ENCODE measurements around the gene TLK2.

TLK2 gene

DNA sequence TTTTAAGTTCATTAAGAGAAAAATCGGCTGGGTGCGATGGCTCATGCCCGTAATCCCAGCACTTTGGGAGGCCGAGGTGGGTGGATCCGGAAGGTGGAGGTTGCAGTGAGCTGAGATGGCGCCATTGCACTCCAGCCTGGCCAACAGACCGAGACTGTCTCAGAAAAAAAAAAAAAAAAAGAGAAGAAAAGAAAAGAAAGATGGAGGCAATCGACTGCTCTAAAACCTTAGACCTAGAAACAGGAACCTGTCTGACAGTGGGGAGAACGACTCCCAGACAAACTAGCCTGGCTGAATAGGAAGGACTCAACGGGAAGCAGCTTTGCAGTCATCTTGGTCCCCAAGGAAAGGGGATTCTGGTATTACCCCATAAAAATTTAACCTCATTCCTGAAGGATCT is 162.5 kb downstream of the TLK2 start:
- no peak overlapping the region for H3K27ac Mint-ChIP-seq
- H3K4me1 Mint-ChIP-seq, result peaks cover 7% of the 10 kb centered on the region
- TF ChIP-seq, protein P1, sequence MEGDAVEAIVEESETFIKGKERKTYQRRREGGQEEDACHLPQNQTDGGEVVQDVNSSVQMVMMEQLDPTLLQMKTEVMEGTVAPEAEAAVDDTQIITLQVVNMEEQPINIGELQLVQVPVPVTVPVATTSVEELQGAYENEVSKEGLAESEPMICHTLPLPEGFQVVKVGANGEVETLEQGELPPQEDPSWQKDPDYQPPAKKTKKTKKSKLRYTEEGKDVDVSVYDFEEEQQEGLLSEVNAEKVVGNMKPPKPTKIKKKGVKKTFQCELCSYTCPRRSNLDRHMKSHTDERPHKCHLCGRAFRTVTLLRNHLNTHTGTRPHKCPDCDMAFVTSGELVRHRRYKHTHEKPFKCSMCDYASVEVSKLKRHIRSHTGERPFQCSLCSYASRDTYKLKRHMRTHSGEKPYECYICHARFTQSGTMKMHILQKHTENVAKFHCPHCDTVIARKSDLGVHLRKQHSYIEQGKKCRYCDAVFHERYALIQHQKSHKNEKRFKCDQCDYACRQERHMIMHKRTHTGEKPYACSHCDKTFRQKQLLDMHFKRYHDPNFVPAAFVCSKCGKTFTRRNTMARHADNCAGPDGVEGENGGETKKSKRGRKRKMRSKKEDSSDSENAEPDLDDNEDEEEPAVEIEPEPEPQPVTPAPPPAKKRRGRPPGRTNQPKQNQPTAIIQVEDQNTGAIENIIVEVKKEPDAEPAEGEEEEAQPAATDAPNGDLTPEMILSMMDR (IDR thresholded peaks at IDR 0.05; ENCODE audit: unreplicated experiment in 3 of 3), result no peak
- H3K27me3 Mint-ChIP-seq (ENCODE audit: low read depth), result no peaks in the 10 kb centered on the region
- no peaks in the 10 kb centered on the region for H3K9me3 Mint-ChIP-seq
- no peak overlapping the region for H3K4me3 Mint-ChIP-seq
- H3K36me3 Mint-ChIP-seq (ENCODE audit: low read depth), result peaks cover 10% of the 10 kb centered on the region

DNA sequence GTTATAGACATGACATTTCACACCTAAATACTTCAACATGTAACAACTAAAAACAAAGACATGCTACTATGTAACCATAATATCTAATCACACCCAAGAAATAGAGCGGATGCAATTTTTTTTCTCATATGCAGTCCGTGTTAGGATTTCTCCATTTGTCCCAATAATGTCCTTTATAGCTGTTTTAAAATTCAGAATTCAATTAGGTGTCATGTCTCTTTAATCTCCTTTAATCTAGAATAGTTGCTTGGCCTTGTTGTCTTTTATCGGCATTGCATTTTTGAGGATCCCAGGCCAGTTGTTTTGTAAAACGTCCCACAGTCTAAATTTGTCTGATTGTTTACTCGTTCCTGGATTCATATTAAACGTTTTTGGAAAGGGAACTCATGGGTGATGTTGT is 163.3 kb downstream of the TLK2 start:
- Mint-ChIP-seq H3K9me3 (no peaks in the 10 kb centered on the region), H3K27ac (no peak overlapping the region), H3K4me1 (peaks cover 7% of the 10 kb centered on the region), H3K36me3 (ENCODE audit: low read depth) (peaks cover 14% of the 10 kb centered on the region), H3K4me3 (no peak overlapping the region), H3K27me3 (ENCODE audit: low read depth) (no peaks in the 10 kb centered on the region)
- TF ChIP-seq, protein P1 (IDR thresholded peaks at IDR 0.05; ENCODE audit: unreplicated experiment in 3 of 3), result no peak

DNA sequence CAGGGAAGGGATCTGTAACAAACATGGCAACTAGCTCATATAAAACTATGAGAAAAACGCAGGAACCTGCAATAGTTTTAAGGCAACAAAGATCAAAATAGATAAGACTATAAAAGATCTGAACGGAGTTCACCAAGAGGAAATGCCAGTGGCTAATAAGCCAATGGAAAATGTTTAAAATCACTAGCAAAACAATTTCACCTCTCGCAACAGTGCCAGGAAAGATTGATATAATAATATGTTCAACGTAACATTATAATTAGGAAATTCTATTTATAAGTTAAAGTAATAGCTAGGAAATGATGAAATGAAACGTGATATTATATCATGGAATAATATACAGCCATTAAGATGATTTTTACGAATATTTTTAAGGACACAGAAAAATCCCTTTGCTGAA is 164.9 kb downstream of the TLK2 start:
- H3K4me3 Mint-ChIP-seq, result no peak overlapping the region
- H3K27me3 Mint-ChIP-seq (ENCODE audit: low read depth), result no peaks in the 10 kb centered on the region
- TF ChIP-seq, protein P1 (IDR thresholded peaks at IDR 0.05; ENCODE audit: unreplicated experiment in 3 of 3), result no peak
- H3K4me1 Mint-ChIP-seq, result peaks cover 10% of the 10 kb centered on the region
- peaks cover 10% of the 10 kb centered on the region for H3K36me3 Mint-ChIP-seq (ENCODE audit: low read depth)
- H3K27ac Mint-ChIP-seq, result no peak overlapping the region
- no peaks in the 10 kb centered on the region for H3K9me3 Mint-ChIP-seq

DNA sequence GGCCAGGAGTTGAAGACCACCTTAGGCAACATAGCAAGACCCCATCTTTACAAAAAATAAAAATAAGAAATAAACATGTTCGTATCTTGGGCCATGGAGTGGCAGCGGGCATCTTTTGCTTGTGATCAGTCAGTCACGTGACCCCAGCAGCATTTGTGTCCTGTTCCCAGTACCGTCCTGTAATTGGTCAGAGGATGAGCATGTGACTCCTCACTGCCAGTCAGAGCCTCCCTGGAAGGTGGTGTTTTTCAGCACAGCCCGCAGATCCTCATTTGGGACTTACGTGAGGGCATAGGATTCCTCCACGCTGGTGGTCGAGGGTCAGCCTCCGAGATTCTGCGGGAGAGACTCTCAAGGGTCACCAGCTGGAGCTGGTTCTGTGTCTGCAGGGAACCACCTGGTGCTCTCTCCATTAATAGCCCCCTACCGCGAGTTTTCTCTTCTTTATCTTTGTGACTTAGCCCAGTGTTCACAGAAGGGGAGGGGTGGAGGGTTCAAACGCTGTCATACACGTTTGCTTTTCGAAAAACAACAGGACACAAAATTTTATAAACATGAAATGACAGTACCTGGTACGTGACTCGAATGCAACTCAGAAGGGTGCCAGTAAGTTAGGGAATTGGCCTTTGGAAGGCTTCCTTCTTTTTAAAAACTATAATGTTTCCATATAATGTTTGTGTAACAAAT is 166.0 kb downstream of the TLK2 start:
- no peaks in the 10 kb centered on the region for H3K9me3 Mint-ChIP-seq
- H3K27me3 Mint-ChIP-seq (ENCODE audit: low read depth), result no peaks in the 10 kb centered on the region
- TF ChIP-seq, protein P1 (IDR thresholded peaks at IDR 0.05; ENCODE audit: unreplicated experiment in 3 of 3), result no peak

DNA sequence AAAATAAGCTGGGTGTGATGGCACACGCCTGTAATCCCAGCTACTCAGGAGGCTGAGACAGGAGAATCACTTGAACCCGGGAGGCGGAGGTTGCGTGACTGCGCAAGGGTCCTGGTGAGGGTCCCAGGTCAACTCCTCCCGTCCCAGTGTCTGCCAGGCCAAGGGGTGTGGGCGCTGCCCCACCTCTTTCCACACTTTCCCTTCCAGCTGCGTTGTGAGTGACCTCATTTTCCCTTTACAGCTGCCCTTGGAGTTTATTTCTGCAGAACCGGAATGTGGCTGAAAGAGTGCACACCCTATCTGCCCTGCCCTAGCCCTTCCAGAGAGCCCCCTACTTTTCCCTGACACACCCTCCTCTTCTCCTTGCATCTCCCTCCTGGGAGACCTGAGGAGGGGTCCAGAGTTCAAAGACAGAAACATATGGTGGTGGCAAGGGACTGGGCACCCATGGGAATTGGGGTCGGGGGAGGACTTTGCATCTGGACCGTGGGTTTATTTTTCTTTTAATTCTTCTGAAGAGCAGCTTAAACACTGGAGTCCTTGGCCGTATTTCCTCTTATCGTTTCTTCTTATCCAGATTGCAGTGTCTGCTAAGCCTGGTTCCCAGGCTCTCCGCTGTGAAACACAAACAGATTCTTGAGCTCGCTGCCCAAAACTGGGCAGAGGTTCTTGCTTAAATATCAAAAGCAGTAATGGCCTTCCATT is 169.8 kb downstream of the TLK2 start:
- Mint-ChIP-seq H3K27ac (peak overlapping the region; percentile 56 to 72 (median 66)), H3K4me3 (no peak overlapping the region), H3K4me1 (peaks cover 30% of the 10 kb centered on the region), H3K27me3 (ENCODE audit: low read depth) (no peaks in the 10 kb centered on the region), H3K36me3 (ENCODE audit: low read depth) (peaks cover 10% of the 10 kb centered on the region), H3K9me3 (no peaks in the 10 kb centered on the region)
- TF ChIP-seq, protein P1 (IDR thresholded peaks at IDR 0.05; ENCODE audit: unreplicated experiment in 3 of 3), result no peak

More for the DNA sequence above, 166.0 kb downstream of the TLK2 start:
- H3K4me3 Mint-ChIP-seq, result peak overlapping the region in 1 of 3 experiments; percentile 33
- H3K27ac Mint-ChIP-seq, result peak overlapping the region in 2 of 3 experiments; percentile 17 to 28
- H3K4me1 Mint-ChIP-seq, result peaks cover 15% of the 10 kb centered on the region
- peaks cover 10% of the 10 kb centered on the region for H3K36me3 Mint-ChIP-seq (ENCODE audit: low read depth)

Measured in nephron (organoid).